C4-2B (cell line): ENCODE data around the gene ZNF169.

Experiments
- CTCF ChIP-seq: fragments of 450-650 bp; conservative IDR thresholded peaks from 2 replicates; pipeline ENCODE4 v1.5.1; 2017; ENCODE audit warnings: mild to moderate bottlenecking
- ZFX ChIP-seq: fragments of 450-650 bp; IDR thresholded peaks from 2 replicates; pipeline ENCODE4 v1.6.1; 2017

DNA sequence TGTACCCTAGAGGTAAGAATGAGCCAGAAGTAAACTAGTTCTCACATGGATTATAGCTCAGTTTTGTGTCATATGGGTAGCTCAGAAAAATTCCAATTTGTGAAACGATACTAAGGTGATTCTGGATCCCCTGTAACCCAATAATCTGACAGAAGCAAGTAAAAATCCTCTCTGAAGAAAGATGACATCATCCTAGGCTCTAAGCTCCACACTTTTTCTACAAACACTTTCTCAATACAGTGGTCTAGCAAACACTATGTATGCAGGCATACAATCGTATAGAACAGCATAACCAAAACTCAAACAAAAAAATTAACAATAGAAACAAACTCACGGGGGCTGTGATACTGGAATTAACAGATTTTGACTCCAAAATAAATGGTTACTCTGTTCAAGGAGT is 26.7 kb upstream of the ZNF169 start:
- no peak for TF ChIP-seq CTCF
- no peak for TF ChIP-seq ZFX
